Measurements from ENCODE around the gene ATP1A3.

ATP1A3 gene

DNA sequence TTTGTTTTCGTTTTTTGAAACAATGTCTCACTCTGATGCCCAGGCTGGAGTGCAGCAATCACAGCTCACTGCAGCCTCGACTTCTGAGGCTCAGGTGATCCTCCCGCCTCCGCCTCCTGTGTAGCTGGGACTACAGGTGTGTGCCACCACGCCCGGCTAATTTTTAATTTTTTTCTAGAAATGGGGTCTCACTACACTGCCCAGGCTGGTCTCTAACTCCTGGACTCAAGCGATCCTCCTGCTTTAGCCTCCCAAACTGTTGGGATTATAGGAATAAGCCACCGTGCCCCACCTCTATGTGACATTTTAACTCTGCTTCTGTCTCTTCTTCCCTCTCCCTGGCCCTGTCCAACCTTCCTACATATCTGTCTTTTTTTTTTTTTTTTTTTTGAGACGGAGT lies 5.1 kb downstream of the ATP1A3 start:
- H3K4me3 ChIP-seq (ENCODE audit: low read depth, low read length), result no peak overlapping the region

DNA sequence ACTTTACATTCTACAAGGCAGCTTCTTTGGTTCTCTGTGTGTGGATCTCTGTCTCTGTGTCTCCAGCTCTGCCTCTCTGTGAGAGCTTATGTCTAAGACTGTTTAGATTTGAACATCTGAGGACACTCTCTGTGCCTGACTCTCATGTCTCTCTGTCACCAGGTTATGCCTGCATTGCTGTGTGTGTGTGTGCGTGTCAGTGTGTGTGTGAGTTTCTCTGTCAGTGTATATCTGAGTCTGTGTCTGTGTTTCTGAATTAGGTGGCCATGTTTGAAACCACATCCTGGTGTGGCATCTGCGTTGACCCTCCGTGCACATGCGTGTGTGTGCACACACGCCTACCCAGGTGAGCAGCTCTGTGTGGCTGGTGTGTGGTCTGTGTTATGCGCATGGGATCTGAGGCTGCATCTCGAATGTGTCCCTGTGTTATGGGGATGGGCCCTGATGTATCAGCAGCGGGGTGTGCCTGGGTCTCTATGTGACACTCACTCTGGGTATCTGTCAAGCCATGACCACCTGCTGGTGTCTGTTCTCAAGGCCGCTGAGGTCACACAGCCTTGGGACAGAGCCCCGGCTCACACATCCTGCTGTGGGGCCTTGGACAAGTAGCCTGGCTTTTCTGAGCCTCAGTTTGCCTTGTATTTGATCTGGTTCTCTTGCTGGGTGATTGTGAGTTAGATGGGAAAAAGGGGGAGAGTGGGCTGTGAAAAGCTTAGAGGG lies 6.7 kb downstream of the ATP1A3 start:
- H3K4me3 ChIP-seq (ENCODE audit: low read depth, low read length), result no peak overlapping the region

DNA sequence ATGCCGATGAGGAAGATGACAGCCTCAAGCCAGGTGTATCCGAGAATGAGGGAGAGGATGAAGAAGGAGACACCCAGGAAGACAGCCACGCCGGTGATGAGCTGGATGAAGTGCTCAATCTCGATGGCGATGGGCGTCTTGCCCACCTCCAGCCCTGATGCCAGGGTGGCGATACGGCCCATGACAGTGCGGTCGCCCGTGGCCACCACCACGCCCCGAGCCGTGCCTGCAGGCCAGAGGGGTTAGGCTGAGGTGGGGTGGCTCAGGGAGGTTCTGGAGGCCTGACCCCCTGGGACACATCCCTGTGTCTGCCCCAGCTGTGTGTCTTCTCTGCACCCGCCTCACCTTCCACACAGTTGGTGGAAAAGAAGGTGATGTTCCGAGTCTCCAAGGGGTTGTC lies 9.1 kb downstream of the ATP1A3 start:
- H3K4me3 ChIP-seq (ENCODE audit: low read depth, low read length), result no peak overlapping the region

DNA sequence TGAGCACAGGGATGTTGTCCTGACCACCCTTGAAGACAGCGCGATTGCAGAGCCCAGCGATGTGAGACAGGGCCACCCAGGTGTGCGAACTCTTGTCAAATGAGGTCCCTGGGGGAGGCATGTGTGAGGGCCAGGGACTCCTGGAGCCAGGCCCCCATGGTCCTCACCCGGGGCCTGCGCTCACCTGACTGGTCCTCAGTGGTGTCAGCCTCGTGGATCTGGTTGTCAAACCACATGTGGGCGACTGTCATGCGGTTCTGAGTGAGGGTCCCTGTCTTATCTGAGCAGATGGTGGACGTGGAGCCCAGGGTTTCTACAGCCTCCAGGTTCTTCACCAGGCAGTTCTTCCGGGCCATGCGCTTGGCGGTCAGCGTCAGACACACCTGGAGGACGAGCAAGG lies 12.3 kb downstream of the ATP1A3 start:
- no peak overlapping the region for H3K4me3 ChIP-seq (ENCODE audit: low read depth, low read length)

DNA sequence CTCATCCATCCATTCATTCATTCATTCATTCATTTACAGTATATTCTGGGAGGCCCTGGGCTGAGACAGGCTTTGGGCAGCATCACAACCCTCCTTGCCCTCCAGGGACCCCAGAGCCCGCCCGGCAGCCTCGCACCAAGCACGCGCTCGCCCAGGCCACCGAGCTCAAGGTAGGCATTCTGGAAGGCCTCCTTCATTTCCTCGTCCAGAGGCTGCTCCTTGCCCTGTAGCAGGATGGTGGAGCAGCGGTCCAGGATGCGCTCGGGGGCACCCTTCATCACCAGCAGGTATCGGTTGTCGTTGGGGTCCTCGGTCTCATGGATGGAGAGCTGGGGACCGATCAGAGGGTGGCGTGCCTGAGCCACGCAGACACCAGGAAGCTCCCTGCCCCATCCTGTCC lies 15.6 kb downstream of the ATP1A3 start:
- H3K4me3 ChIP-seq (ENCODE audit: low read depth, low read length), result no peak overlapping the region

DNA sequence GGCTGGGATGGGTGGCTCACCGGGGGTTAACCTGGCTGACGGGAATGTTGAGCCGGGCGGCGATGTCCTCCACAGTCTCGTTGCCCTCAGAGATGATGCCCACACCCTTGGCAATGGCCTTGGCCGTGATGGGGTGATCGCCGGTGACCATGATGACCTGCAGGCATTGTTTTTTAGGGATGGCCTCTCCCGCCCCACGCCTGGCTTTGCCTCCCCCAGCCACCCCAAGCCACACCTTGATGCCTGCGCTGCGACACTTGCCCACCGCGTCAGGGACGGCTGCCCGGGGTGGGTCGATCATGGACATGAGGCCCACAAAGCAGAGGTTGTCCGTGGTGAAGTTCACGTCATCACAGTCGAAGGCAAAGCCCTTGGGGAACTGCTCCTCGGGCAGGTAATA lies 16.1 kb downstream of the ATP1A3 start:
- no peak overlapping the region for H3K4me3 ChIP-seq (ENCODE audit: low read depth, low read length)

DNA sequence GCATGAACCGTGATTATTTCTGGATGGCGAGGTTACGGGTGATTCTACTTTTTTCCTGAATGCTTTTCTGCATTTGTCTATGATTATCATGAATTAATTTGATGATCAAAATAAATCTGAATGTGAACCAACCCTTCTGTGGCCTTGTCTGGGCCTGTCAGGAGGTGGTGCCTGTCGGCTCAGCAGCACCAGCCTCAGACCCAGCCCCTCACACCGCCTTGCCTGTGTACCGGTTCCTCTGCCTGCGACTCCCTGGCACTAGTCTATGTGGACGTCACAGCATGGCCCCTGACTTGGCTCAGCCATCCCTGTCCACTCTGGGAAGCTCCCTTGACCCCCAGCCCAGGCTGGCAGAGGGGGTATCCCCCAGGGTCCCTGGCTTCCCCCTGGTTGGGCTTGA lies 19.4 kb downstream of the ATP1A3 start:
- no peak overlapping the region for H3K4me3 ChIP-seq (ENCODE audit: low read depth, low read length)

DNA sequence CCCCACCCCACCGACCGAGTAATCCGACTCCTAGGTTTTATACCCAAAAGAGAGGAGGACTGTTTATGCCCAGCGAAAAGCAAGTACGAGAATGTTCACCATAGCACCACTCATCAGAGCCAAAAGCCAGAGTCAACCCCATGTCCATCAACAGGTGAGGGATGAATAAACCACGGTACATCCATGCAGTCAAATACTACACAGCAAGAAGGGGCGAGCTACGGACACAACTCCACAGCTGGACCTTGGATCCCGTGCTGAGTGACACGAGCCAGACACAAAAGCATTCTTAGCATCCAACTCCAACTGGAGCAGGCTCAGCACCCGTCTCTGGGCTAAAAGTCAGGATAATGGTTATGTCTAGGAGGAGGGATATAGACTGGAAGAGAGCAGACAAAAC lies 22.7 kb downstream of the ATP1A3 start:
- no peak overlapping the region for H3K4me3 ChIP-seq (ENCODE audit: low read depth, low read length)

DNA sequence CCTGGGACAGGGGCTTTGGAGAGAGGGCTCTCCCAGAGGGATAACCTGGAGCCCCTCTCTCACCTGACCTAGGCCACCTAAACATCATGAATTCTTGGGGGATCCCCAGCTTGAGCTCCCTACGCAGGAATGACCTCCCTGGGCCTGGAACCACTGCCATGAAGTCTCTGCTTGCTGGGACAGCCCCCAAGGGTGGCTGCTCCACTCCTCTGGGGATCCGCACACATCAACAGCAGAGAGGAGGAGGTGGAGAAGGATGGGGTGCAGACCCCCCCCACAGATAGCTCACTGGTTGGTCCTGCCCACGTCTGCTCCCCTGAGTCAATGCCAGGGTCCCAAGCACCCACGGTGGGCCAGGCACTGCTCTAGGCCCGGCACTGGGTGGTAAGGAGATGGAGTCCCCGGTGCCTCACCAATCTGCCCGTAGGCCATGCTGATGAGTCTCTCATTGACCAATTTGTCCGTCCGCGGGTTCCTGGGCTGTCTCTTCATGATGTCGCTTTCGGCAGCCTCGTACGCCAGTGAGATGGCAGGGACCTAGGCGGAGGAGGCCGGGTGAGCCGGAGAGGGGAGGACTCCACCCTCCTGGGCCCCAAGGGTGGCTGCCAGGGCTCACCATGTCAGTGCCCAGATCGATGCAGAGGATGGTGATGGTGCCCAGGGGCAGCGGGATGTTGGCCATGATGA lies 24.1 kb downstream of the ATP1A3 start:
- no peak overlapping the region for H3K4me3 ChIP-seq (ENCODE audit: low read depth, low read length)

DNA sequence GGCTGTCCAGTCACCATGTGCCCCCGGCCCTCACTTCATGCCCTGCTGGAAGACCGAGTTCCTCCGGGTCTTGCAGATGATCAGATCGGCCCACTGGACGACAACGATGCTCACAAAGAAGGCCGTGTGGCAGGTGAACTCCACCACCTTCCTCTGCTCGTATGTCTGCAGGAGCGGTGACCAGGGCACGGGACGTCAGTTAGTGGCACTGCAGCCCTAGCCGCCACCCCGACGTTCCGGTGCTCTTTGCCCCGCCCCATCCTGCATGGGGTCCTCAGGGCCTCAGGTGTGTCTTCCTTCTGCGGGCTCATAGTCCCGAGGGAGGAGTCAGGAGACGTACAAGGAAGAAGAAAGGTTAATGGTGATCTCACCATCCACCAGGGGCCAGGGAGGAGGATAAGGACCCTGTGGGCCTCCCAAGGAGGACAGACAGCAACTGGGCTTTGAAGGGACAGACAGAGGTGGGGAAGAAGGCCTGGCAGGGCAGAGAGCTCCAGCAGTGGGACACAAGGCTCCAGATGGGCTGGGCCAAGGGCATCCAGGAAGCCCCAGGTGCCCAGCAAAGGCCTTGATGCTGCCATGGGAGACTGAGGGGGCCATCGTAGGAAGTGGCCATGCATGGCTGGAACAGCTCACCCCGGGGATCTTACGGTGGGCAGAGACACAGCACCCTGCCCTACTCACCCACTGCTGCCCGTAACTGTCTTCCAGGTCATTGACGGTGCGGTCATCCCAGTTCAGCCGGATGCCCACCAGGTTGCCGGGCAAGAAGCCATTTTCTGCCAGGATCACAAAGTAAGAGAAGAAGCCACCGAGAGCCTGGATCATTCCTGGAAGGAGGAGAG lies 25.1 kb downstream of the ATP1A3 start:
- no peak overlapping the region for H3K4me3 ChIP-seq (ENCODE audit: low read depth, low read length)

DNA sequence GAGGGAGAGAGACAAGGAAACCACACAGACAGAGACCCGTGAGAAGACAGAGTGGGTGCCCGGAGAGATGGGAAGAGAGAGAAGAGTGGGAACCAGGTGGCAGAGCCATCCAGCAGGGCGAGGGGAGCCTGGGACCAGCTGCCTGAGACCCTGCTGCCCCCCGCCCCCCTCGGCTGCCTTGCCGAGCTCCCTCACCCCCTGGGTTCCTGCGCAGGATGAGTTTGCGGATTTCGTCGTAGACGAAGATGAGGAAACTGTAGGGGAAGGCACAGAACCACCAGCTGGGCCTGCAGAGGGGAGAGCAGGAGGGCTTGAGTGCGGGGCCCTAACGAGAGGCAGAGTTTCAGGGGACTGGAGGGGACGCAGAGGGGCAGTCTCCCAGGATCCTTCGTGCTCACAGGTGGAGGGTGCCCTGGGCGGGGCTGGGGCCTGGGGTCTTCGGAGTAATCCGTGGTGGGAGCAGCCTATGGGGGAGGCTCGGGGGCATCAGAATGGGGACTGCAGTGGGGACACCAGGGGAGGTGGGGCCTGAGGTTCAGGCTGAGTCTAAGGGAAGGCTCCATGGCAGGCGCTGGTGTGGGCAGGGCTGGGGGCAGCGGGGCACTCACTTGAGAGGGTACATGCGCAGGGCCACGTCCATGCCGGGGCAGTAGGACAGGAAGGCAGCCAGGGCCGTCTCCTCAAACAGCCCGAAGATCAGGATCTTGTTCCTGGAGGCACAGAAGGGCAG lies 26.8 kb downstream of the ATP1A3 start:
- no peak overlapping the region for H3K4me3 ChIP-seq (ENCODE audit: low read depth, low read length)

DNA sequence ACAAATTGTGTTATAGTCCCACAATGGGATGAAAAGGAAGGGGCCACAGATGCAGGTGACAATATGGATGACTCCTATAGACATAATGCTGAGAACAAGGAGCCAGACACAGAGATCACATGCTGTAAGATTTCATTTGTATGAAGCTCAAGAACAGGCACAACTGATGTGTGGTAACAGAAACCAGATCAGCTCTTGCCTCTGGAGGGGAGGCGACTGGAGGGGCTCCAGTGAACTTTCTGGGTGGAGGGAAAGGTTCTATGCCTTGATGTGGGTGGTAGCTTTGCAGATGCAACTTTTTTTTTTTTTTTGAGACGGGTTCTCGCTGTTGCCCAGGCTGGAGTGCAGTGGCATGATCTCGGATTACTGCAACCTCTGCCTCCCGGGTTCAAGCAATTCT lies 28.9 kb downstream of the ATP1A3 start:
- H3K4me3 ChIP-seq (ENCODE audit: low read depth, low read length), result no peak overlapping the region

DNA sequence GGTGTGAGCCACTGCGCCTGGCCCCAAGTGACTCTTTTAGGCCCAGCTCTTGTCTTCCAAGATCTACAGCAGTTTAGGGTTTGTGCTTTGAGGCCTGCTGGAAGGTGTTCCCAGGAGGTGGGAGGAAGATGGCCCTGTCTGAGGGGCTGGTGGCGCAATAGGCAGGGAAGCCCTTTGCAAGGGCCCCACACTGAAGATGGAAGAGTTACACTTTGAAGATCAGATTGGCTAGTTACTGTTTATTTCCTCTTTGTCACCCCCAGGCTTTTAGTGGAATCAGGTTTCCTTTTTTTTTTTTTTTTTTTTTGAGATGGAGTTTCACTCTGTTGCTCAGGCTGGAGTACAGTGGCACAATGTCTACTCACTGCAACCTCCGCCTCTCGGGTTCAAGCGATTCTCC lies 33.1 kb downstream of the ATP1A3 start:
- no peak overlapping the region for H3K4me3 ChIP-seq (ENCODE audit: low read depth, low read length)

DNA sequence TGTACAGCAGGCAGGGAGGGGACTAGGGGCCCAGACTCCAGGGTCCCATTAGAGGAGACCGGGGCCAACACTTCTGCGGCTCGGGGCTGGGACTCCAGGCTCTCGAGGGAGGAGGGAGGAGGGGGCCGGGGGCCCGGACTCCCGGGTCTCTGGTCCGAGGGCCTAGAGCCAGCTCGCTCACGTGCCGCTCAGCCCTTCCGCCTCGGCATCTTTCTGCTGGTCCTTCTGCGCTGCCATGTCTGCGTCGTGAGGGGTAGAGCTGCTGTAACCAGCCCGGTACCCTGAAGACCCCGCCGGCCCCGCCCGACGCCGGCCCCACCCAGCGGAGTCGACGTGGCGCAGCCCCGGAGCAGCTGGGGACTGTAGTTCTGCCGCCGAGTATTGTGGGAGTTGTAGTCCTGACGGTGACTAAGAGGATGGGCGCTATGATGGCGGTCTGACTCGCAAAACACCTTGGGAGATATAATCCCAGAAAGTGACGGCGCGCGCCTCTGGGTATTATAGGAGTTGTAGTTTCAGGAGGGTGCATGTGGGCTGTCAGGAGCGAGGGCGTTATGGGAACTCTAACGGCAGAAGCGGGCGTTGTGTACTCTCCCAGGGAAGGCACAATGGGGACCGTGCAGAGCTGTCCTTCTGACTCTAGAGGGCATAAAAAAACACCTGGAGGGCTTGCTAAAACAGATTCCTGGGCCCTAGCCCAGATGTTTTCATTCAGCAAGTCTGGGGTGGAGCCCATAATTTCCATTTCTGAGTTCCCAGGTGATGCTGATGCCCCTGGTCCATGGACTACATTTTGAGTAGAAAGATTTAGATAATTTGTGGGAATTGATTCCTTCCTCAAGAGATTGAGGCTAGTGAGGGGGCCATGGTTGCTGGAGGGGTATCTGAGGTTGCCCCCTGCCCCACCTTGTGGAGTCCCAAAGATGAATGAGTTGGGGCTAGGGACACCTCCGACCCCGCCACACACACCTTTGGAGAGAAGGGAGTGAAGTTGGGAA lies 34.7 kb downstream of the ATP1A3 start, which contains the start of gene RABAC1:
TSS of gene RABAC1 (minus strand) at position 266 of the 998 bp plus-strand sequence. CDS start at position 237, 29 bp downstream.
- H3K4me3 ChIP-seq (ENCODE audit: low read depth, low read length), result peak within 1 kb of the TSS; percentile 87

DNA sequence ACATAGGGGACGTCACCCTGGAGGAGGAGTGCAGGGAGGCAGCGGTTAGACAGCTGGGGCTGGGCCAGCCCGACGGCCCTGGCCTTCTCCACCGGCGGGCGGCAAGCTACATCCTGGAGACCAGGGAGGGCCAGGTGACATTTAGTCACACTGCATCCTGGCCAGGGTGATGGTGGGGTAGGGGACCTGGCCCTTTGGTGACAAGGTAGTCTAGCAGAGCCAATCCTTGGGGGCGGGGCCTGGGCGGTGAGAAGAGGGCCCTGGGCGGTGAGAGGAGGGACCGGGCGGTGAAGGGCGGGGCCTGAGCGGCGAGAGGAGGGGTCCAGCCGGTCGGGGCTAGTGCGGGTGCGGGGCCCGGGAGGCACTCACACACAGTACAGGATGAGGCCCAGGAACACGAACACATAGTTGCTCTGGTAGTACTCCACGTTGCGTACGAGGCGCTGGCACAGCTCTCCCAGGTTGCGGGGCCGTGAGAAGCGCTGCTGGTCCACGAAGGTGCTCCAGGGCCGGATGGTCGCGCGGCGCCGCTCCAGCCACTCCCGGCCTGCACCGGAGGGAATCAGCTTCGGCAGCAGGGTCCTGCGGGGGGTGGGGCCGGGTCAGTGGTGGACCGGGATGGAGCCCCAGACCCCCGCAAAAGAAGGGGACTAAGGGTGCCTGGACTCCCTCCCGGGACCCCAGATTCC lies 35.5 kb downstream of the ATP1A3 start:
- H3K4me3 ChIP-seq (ENCODE audit: low read depth, low read length), result peak overlapping the region; percentile 87

DNA sequence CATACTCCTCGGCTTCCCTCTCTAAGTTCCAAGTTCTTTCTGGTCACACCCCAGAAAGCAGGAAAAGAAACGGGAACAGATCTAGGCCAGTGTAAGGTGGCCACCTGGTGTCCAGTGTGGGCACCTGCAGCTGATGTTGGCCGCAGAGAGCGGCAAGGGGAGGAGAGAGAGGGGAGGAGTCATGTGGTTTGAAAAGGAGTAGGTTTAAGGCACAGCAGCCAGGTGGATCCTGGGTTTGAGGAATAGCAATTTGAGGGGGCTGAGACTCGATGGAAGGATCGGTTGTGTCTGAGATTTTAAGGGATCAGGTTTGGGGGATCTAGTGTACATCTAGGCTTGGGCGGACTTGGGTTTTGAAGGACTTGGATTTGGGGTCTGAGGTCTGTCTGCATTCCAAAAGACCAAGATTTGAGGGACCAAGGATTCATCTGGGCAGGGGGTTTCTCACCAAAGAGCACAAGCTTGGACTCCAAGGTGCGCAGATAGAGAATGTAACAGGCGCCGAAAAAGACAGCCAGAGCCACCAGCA lies 36.1 kb downstream of the ATP1A3 start:
- no peak overlapping the region for H3K4me3 ChIP-seq (ENCODE audit: low read depth, low read length)

DNA sequence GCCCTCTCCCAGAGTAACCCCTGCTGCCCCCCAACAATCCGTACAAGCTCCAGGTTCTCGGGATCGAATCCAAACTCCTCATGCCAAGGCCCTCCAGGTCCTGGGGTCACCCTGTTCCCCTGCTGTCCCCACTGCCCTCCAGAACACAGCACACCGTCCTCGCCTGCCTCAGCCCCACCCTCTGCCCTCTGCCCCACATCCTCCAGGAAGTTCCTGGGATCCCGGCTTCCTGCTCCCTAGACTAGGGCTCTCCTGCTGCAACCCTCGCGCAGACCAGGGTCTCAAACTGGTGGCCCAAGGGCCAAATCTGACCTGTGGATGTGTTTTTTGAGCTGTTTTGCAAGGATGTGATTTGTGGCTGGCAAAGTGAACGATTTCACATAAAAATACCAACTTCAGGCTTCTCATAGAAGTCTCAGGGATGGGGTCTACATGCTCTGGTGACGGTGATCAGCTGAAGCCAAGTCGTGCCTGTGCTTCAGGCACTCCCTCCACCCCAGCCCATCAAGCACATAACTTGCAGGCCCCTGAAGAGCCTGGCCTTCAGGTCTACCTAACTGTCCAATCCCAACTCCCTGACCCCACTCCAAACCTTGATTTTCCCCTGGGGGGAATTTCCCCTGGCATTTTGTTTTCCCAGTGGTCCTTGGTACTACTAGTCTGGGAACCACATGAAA lies 36.7 kb downstream of the ATP1A3 start:
- no peak overlapping the region for H3K4me3 ChIP-seq (ENCODE audit: low read depth, low read length)

DNA sequence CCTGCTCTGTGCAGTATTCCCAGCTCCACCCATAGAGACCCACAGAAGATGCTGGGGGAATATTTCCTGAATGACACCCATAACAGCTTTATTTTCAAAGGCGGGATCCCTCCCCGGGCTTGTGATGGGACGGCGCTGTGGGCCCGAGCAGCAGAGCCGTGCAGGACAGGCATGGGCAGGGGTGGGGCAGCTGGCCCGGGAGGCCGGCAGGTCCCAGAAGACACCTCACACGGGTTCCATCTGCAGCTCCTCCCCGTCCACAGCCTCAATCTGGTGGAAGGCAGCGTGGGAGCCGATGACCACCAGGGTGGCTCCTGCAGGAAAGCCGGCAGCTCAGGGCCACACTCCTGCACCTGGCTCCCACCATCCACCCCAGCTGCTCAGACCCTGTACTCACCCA lies 37.4 kb downstream of the ATP1A3 start:
- no peak overlapping the region for H3K4me3 ChIP-seq (ENCODE audit: low read depth, low read length)
